Activated naive CD4-positive, alpha-beta T cell (primary cell): Measurements from ENCODE around the gene ACADVL.

ENCODE experiments used
- DNase-seq, 4 experiments: peaks; one replicate each; lab custom pipeline; 2025; lab: John Stamatoyannopoulos, UW

The ACADVL gene

GRCh38 chr17:7252176-7253043, 32.7 kb downstream of the ACADVL start, which contains the start of gene ELP5:
Gene ELP5 (plus strand): TSS chr17:7252215. CDS start chr17:7252551, 336 bp downstream.
- peak; percentile 70 to 77 (median 73) for DNase-seq

DNA sequence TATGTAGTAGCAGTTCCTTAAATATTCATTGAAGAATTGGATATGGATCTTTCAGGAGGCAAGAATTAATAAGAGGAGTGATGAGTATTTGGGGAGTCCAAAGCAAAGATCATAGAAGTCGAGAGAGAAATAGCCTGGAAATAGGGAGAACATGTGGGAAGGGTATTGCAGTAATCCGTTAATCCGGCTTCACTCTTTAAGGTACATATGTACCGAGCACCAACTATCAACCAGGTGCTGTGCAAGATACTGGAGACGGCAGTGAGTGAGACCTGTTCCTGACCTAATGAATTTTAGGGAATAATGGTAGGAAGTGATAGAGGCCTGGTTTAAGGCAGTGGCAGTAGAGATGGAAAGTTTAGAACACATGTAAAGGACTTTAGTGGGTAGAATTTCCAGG, 33.3 kb downstream of the ACADVL start:
- DNase-seq = no peak

GRCh38 chr17:7254511-7254910, 34.8 kb downstream of the ACADVL start:
- no peak for DNase-seq

DNA sequence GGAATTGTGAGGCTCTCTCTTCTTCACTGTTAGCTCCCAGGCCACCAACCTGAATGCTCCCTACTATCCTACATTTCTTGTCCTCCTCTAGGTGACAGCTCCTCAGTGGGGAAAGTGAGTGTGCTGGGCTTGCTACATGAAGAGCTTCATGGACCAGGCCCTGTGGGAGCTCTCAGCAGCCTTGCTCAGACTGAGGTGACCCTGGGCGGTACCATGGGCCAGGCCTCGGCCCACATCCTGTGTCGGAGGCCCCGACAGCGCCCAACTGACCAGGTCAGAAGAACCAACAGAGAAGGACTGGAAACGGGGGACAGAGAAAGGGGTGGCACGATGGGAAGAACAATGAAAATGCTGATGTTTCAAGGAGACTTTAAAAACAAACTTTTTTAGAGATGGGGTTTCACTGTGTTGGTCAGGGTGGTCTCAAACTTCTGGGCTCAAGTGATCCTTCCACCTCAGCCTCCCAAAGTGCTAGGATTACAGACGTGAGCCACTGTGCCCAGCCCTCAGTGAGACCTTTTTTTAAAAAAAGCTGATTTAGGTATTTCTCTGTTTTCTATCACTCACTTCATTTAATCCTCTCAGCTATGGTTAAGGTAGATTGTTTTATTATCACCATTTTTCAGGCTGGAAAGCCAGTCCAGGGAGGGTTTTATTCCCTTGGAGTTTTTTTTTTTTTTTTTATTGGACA, 37.2 kb downstream of the ACADVL start:
- DNase-seq = no peak

DNA sequence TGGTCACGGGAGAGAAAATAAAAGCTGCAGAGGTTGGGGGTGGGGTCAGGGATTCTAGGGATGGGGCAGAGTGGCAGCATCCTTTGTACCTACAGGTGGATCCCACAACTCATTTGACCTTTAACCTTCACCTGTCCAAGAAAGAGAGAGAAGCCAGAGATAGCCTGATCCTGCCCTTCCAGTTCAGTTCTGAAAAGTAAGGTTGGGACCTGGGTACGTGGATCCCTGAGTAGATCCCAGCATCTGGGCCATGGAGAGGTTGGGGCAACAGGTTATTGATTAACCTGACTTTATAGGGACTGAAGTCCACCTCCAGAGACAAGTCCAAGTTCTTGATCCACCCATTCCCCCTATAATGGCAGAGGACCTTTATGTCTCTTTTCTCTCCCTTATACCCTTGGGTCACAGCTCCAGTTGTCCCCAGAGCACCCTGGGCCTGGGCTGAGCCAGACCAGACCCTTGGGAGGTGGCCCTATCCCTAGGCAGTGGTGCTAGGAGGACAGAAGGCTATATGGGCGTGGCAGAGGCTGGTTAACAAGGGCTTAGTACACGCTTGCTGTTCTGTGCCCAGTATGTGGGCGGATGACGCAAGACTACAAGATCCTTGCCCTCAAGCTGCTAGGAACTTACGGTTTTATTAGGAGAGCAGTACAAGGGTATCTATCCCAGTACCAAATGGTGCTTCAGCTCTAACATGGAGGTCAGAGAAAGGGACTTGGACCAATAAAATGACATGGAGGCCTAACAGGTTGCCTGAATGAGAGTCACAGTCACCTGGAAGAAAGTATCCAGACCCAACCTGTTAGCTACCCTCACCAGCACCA, 39.2 kb downstream of the ACADVL start:
- DNase-seq = no peak

- DNase-seq = no peak
Observed at GRCh38 chr17:7259555-7259889, 39.8 kb downstream of the ACADVL start.

DNA sequence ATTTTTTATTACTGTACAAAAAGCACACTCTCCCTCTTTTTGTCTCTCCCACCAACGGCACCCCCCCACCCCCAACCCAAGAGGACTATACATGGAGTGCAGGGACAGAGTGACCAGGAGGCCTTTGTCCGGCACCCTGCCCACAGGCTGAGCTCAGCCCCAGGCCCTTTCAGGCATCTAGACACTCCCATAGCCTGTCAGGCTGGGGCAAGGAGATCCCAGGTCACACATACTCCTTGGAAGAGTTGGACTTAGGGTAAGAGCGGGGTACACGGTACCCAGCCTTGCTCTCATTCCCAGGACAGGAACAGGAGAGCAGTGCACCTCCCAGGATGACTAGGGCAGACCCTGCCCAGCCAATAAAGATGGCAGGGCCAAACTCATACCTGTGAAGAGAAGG, 40.4 kb downstream of the ACADVL start:
- no peak for DNase-seq

DNA sequence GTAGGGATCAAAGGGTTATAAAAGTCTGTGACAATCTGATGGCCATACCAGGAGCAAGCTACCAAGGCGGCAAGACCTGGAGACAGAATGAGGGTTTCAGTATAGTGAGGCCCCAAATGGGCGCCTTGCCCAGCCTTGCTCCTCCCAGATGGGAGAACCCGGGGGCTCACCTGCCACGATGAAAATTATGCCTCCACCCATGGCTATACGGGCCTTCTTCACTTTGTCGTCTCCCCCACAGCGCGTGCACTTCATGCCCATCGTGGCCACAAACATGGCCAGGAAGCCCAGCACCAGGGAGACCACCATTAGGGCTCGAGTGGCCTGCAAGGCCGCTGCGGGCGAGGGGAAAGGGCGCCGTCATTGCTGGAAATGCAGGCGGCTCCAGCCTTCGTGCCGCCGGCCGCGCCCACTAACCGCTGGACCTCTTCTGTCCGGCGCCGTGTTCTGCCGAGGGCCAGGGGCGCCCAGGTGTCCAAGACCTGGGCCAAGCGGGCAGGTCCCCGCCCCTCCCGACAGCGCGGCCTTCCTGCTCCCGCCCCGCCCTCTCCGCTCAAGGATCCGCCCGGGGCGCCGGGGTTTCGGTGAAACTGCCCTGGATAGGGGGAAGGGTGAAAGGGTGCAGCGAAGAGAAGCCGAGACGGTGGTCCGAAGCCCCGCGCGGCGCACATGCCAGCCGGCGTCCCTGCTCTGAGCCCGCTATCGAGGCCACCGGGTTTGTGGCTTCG, 41.1 kb downstream of the ACADVL start:
- DNase-seq = peak in 1 of 4 experiments; percentile 31

DNA sequence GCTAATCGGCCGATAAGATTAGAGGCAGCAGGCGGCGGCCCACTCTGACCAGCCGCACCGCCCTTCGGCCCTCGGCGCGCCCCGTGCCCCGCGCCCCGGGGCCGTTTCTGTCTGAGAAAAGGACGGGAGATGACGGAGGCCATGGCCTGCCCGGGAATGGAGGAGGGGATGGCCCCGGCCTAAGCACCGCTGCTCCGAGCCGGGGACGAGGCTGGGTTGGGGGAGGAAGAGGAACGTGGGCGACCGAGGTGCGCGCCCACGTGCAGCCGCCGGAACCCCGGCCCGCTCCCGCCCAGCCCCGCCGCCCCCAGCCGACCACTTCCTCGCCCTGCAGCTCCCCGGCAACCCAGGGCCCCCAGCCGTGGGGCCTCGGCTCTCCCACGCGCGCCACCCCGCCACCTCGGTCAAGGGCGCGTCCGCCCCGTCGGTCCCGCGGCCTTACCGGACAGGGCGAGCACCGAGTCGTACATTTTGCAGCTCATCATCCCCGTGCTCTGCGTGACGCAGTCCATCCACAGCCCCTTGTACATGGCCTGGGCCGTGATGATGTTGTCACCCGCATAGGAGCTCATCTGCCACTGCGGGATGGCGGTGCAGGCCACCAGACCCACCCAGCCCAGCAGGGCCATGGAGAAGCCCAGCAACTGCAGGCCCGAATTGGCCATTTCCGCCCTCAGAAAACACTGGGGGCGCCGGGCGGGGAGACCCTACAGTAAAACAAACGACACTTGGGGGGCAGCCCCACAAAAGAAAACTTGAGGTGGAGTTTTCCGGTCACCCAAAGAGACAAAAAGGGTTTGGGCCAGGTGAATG, 41.8 kb downstream of the ACADVL start:
- no peak for DNase-seq

GRCh38 chr17:7262192-7262934, 42.6 kb downstream of the ACADVL start, which contains the start of gene CLDN7:
Gene CLDN7 (minus strand): TSS chr17:7262478. CDS start chr17:7262043, 435 bp downstream.
- DNase-seq = no peak

- no peak for DNase-seq
Observed at GRCh38 chr17:7262935-7263800, 43.4 kb downstream of the ACADVL start.

GRCh38 chr17:7263801-7264078, 44.0 kb downstream of the ACADVL start:
- DNase-seq = no peak

GRCh38 chr17:7266784-7267183, 47.0 kb downstream of the ACADVL start:
- no peak for DNase-seq
